HCT116 (cell line): ENCODE data around the gene RBMS1. TPM values are rescaled to one million over a fixed set of nuclear protein-coding genes. Genes with fewer than 3 reads are reported as not detected.

Source experiments
- ATAC-seq: fragments of 200-7000 bp; cut with Tn5 transposase; 2 replicates; pipeline ENCODE4 v1.9.1; 2020; ENCODE audit warnings: mild to moderate bottlenecking, moderate library complexity
- BruUV-seq: library from RNA; stranded (reverse); fragments of 400-500 nt; replicated peaks from 2 replicates; lab custom pipeline; 2021; lab: Mats Ljungman, UMichigan
- CTCF ChIA-PET: fragments of 300-600 bp; sonication (Branson Sonifier 250); formaldehyde crosslinking; loops from one replicate; lab custom pipeline; 2021; ENCODE audit warnings: antibody characterized with exemption; lab: Charles Lee
- POLR2A ChIA-PET: fragments of 300-600, 350-600 bp; sonication (Branson Sonifier 250); formaldehyde crosslinking; loops from one replicate; lab custom pipeline; 2021; ENCODE audit warnings: antibody characterized with exemption; lab: Charles Lee
- RAD21 ChIA-PET, 2 experiments: fragments of 300-600 bp; sonication (Branson Sonifier 250); formaldehyde crosslinking; loops; one replicate each; lab custom pipeline; 2023; ENCODE audit warnings: low total read pairs in 2 of 2; ENCODE audit not compliant: uncharacterized antibody in 2 of 2, unreplicated experiment in 2 of 2, low non-redundant PET in 1 of 2; lab: Charles Lee
- DNase-seq: peaks from one replicate; pipeline ENCODE4 v3.0.0-alpha.2; 2010; ENCODE audit warnings: low read depth, low spot score
- H2AFZ ChIP-seq: fragments of 200-600 bp; shearing (Covaris generic), sonication (generic); 2 replicates; pipeline ENCODE4 v1.6.1; 2017; ENCODE audit warnings: low read depth, mixed run types, mixed read lengths, antibody characterized with exemption, low read length; ENCODE audit not compliant: poor library complexity, severe bottlenecking
- H3K27ac ChIP-seq: 2 replicates; pipeline ENCODE4 v1.5.1; 2012; ENCODE audit warnings: low read depth, low read length
- H3K27me3 ChIP-seq: fragments of 200-600 bp; sonication (generic); 2 replicates; pipeline ENCODE4 v1.6.1; 2016; ENCODE audit warnings: mixed run types, low read length, mixed read lengths; ENCODE audit not compliant: insufficient read depth
- H3K36me3 ChIP-seq, 2 experiments: fragments of 200-500 bp in 1 of 2; fragments of 200-600 bp in 1 of 2; sonication (Bioruptor generic) in 1 of 2; sonication (generic) in 1 of 2; 2 replicates each; pipeline versions ENCODE4 v1.5.1 to v1.6.1; 2014 to 2016; ENCODE audit warnings: low read length in 2 of 2, inconsistent platforms in 1 of 2, mixed read lengths in 1 of 2, mixed run types in 1 of 2; ENCODE audit not compliant: insufficient read depth in 2 of 2, control insufficient read depth in 1 of 2
- H3K4me1 ChIP-seq, 2 experiments: fragments of 200-600 bp in 1 of 2; sonication (generic) in 1 of 2; 2 replicates each; pipeline versions ENCODE4 v1.5.1 to v1.6.1; 2012 to 2017; ENCODE audit warnings: low read length in 2 of 2, inconsistent platforms in 1 of 2, mild to moderate bottlenecking in 1 of 2, mixed read lengths in 1 of 2, mixed run types in 1 of 2, moderate library complexity in 1 of 2; ENCODE audit not compliant: insufficient read depth in 2 of 2, control insufficient read depth in 1 of 2
- H3K4me2 ChIP-seq: fragments of 200-600 bp; sonication (generic); 2 replicates; pipeline ENCODE4 v1.6.1; 2017; ENCODE audit warnings: mixed run types, low read length, mixed read lengths
- H3K4me3 ChIP-seq, 2 experiments: fragments of 200-600 bp in 1 of 2; sonication (generic) in 1 of 2; replicated peaks in 1 of 2; 2 replicates each; pipeline ENCODE4 v1.5.1; 2011 to 2016; ENCODE audit warnings: low read length in 2 of 2, control low read depth in 1 of 2, low read depth in 1 of 2, mild to moderate bottlenecking in 1 of 2, mixed read lengths in 1 of 2, mixed run types in 1 of 2
- H3K79me2 ChIP-seq: fragments of 200-600 bp; sonication (generic); 2 replicates; pipeline ENCODE4 v1.6.1; 2017; ENCODE audit warnings: mild to moderate bottlenecking, mixed run types, low read length, moderate library complexity, mixed read lengths; ENCODE audit not compliant: insufficient read depth
- H3K9ac ChIP-seq: fragments of 200-600 bp; sonication (generic); 2 replicates; pipeline ENCODE4 v1.6.1; 2016; ENCODE audit warnings: low read length, mixed read lengths
- H3K9me2 ChIP-seq: fragments of 200-600 bp; sonication (generic), shearing (Covaris generic); 2 replicates; pipeline ENCODE4 v1.6.1; 2017; ENCODE audit warnings: mixed run types, mild to moderate bottlenecking, moderate library complexity; ENCODE audit not compliant: insufficient read depth
- H3K9me3 ChIP-seq, 2 experiments: fragments of 200-500 bp in 1 of 2; fragments of 200-600 bp in 1 of 2; sonication (Bioruptor generic) in 1 of 2; sonication (generic) in 1 of 2; 2 replicates each; pipeline ENCODE4 v1.6.1; 2014 to 2017; ENCODE audit warnings: low read length in 2 of 2, mixed read lengths in 2 of 2, inconsistent platforms in 1 of 2, low read depth in 1 of 2, mild to moderate bottlenecking in 1 of 2, mixed run types in 1 of 2, moderate library complexity in 1 of 2; ENCODE audit not compliant: control insufficient read depth in 1 of 2, insufficient read depth in 1 of 2
- H4K20me1 ChIP-seq: fragments of 200-600 bp; sonication (generic), shearing (Covaris generic); 2 replicates; pipeline ENCODE4 v1.6.1; 2017; ENCODE audit warnings: mixed run types, mild to moderate bottlenecking, moderate library complexity; ENCODE audit not compliant: insufficient read depth
- CBX3 ChIP-seq: IDR thresholded peaks from 2 replicates; pipeline ENCODE4 v1.6.1; 2012; ENCODE audit warnings: low read depth
- CEBPB ChIP-seq: IDR thresholded peaks from 2 replicates; pipeline ENCODE4 v1.6.1; 2012; ENCODE audit warnings: low read depth
- EZH2 ChIP-seq: fragments of 200-600 bp; sonication (generic); IDR thresholded peaks from 2 replicates; pipeline ENCODE4 v1.6.1; 2017; ENCODE audit warnings: antibody characterized with exemption, mixed run types
- EZH2phosphoT487 ChIP-seq: fragments of 200-600 bp; IDR thresholded peaks from 2 replicates; pipeline ENCODE4 v1.6.1; 2018; ENCODE audit warnings: antibody characterized with exemption, borderline replicate concordance
- POLR2A ChIP-seq: IDR thresholded peaks from 2 replicates; pipeline ENCODE4 v1.7.0; 2011; ENCODE audit warnings: borderline replicate concordance; ENCODE audit not compliant: insufficient read depth, insufficient read length; ENCODE audit errors: extremely low read depth
- POLR2AphosphoS5 ChIP-seq: IDR thresholded peaks from 2 replicates; pipeline ENCODE4 v1.6.1; 2011; ENCODE audit warnings: mild to moderate bottlenecking, low read depth, low read length, moderate library complexity
- SIN3A ChIP-seq: IDR thresholded peaks from 2 replicates; pipeline ENCODE4 v1.6.1; 2012; ENCODE audit warnings: low read depth
- SP1 ChIP-seq: IDR thresholded peaks from 2 replicates; pipeline ENCODE4 v1.6.1; 2012; ENCODE audit warnings: low read depth
- SRF ChIP-seq: IDR thresholded peaks from 2 replicates; pipeline ENCODE4 v1.6.1; 2012; ENCODE audit warnings: low read depth
- TCF7L2 ChIP-seq: IDR thresholded peaks from 2 replicates; pipeline ENCODE4 v1.7.0; 2011; ENCODE audit warnings: borderline replicate concordance, inconsistent platforms; ENCODE audit not compliant: insufficient read depth, insufficient read length; ENCODE audit errors: extremely low read depth
- YY1 ChIP-seq: IDR thresholded peaks from 2 replicates; pipeline ENCODE4 v1.6.1; 2011; ENCODE audit warnings: low read length, low read depth, moderate library complexity, mild to moderate bottlenecking; ENCODE audit not compliant: insufficient replicate concordance; ENCODE audit errors: extremely low read depth
- ZNF274 ChIP-seq: fragments of 200-500 bp; sonication (Bioruptor generic); IDR thresholded peaks from 2 replicates; pipeline ENCODE4 v1.6.1; 2014; ENCODE audit warnings: mild to moderate bottlenecking, low read depth, low read length, inconsistent platforms
- intact Hi-C: fragments of 100-400 bp; cut with micrococcal nuclease; formaldehyde crosslinking; loops from 2 replicates; pipeline ENCODE4 v1.10.0; 2022
- total RNA-seq: library from RNA; stranded (reverse); gene quantifications from one replicate; pipeline ENCODE4 v1.2.1, GENCODE V29; 2021; ENCODE audit not compliant: unreplicated experiment
- TF ChIP-seq, protein P1 (sequence below): IDR thresholded peaks from 2 replicates; pipeline ENCODE4 v1.6.1; 2012
- TF ChIP-seq, protein P2 (sequence below): IDR thresholded peaks from 2 replicates; pipeline ENCODE4 v1.6.1; 2012
- TF ChIP-seq, protein P3 (sequence below), 3 experiments: fragments of 200-600 bp in 1 of 3; sonication (generic) in 1 of 3; IDR thresholded peaks in 2 of 3; conservative IDR thresholded peaks in 1 of 3; 2 replicates each; pipeline ENCODE4 v1.5.1; 2012 to 2017; ENCODE audit warnings: low read depth in 2 of 3, low read length in 2 of 3, antibody characterized with exemption in 1 of 3, borderline replicate concordance in 1 of 3, control low read depth in 1 of 3, mild to moderate bottlenecking in 1 of 3, mixed read lengths in 1 of 3, mixed run types in 1 of 3, moderate library complexity in 1 of 3; ENCODE audit not compliant: insufficient read depth in 1 of 3
- TF ChIP-seq, protein P4 (sequence below): IDR thresholded peaks from 2 replicates; pipeline ENCODE4 v1.6.1; 2011; ENCODE audit warnings: mild to moderate bottlenecking, low read length, moderate library complexity; ENCODE audit not compliant: insufficient replicate concordance; ENCODE audit errors: extremely low read depth

Gene RBMS1
- total RNA-seq, 1 experiment from 2014 or later: 17.6 TPM

DNA sequence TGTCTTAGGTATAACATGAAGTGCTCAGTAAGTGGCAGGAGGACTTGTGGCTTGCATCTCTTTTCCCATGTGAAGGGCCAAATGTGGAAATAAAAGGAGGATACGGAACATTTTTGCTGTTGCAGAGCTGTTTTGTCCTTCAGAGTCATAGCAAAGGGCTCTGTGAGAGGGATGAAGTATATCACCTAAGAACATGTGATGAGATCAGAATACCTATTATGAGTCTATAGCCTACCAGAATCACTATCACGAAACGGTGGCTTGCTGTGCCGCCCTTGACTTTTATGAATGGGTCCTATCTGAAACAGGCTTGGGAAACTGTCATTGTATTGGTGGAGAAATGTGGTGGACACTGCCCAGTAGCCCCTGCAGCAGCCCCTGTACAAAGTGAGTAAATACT is 226.6 kb downstream of the RBMS1 start:
- no peak for DNase-seq
- H3K4me1 ChIP-seq: peaks cover 3 to 27% of the 10 kb centered on the region in 2 experiments; a peak in 3 of 4 replicates
- H3K9ac ChIP-seq: no peak overlapping the region
- ChIA-PET RAD21 (no interaction called here), POLR2A (no interaction called here), CTCF (interaction anchor here (1.0 kb wide), 1 partner anchor 15 kb away, joined by 3 read pairs; no protein-coding TSS in a partner anchor)
- H3K27me3 ChIP-seq: no peaks in the 10 kb centered on the region
- no peak overlapping the region for H3K4me3 ChIP-seq
- H3K79me2 ChIP-seq: no peaks in the 10 kb centered on the region
- H3K9me3 ChIP-seq: no peaks in the 10 kb centered on the region
- intact Hi-C loops: no loop called here
- ATAC-seq: no peak
- no peaks in the 10 kb centered on the region for H4K20me1 ChIP-seq
- H3K36me3 ChIP-seq: no peaks in the 10 kb centered on the region
- TF ChIP-seq POLR2AphosphoS5: no peak
- TF ChIP-seq ZNF274: no peak
- TF ChIP-seq SIN3A: no peak
- no peak for TF ChIP-seq TCF7L2
- no peak for TF ChIP-seq EZH2
- no peak for TF ChIP-seq YY1
- no peak for TF ChIP-seq SRF
- no peak for TF ChIP-seq CEBPB
- no peak for TF ChIP-seq EZH2phosphoT487
- TF ChIP-seq, protein P1, sequence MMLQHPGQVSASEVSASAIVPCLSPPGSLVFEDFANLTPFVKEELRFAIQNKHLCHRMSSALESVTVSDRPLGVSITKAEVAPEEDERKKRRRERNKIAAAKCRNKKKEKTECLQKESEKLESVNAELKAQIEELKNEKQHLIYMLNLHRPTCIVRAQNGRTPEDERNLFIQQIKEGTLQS: no peak
- no peak overlapping the region for H2AFZ ChIP-seq
- no peak overlapping the region for H3K4me2 ChIP-seq
- H3K27ac ChIP-seq: no peak overlapping the region
- no peaks in the 10 kb centered on the region for H3K9me2 ChIP-seq
- BruUV-seq: no TSS peak

DNA sequence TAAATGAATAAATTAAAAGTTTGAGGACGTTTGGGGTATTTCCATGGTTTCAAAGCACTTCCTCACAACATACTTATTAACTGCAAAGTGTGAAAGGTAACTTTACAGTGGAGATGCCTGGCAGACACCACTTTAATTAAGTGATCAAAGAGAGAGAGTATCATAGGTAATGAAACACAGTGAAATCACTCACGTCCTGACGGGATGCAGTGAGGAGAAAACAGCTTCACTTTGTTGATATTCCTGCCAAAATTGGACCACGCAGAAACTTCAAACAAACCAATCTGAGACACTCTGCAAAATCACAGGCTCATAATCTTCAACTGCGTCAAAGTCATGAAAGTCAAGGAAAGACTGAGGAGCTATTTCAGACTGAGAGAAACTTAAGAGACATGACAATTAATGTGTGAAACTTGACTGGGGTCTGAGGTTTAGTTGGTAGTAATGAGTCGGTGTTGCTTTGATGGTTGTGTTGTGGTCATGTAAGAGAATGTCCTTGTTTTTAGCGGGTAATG is 227.5 kb downstream of the RBMS1 start:
- Histone ChIP-seq H3K4me1 (peaks cover 3 to 27% of the 10 kb centered on the region in 2 experiments; a peak in 3 of 4 replicates), H3K79me2 (no peaks in the 10 kb centered on the region), H3K9me2 (no peaks in the 10 kb centered on the region), H3K9me3 (no peaks in the 10 kb centered on the region), H3K4me3 (no peak overlapping the region), H3K9ac (no peak overlapping the region), H3K27ac (no peak overlapping the region), H3K36me3 (no peaks in the 10 kb centered on the region), H3K4me2 (no peak overlapping the region), H2AFZ (no peak overlapping the region), H4K20me1 (no peaks in the 10 kb centered on the region), H3K27me3 (no peaks in the 10 kb centered on the region)
- ATAC-seq (no peak), DNase-seq (no peak)
- intact Hi-C loops: no loop called here
- CTCF ChIA-PET: interaction anchor here (1.3 kb wide), 1 partner anchor 13 kb away, joined by 3 read pairs; no protein-coding TSS in a partner anchor
- RAD21 ChIA-PET: no interaction called here
- POLR2A ChIA-PET: no interaction called here
- BruUV-seq: no TSS peak
- TF ChIP-seq SP1 (no peak), CBX3 (no peak), POLR2AphosphoS5 (no peak), POLR2A (no peak)
- TF ChIP-seq, protein P2, sequence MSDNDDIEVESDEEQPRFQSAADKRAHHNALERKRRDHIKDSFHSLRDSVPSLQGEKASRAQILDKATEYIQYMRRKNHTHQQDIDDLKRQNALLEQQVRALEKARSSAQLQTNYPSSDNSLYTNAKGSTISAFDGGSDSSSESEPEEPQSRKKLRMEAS: no peak
- TF ChIP-seq, protein P3, sequence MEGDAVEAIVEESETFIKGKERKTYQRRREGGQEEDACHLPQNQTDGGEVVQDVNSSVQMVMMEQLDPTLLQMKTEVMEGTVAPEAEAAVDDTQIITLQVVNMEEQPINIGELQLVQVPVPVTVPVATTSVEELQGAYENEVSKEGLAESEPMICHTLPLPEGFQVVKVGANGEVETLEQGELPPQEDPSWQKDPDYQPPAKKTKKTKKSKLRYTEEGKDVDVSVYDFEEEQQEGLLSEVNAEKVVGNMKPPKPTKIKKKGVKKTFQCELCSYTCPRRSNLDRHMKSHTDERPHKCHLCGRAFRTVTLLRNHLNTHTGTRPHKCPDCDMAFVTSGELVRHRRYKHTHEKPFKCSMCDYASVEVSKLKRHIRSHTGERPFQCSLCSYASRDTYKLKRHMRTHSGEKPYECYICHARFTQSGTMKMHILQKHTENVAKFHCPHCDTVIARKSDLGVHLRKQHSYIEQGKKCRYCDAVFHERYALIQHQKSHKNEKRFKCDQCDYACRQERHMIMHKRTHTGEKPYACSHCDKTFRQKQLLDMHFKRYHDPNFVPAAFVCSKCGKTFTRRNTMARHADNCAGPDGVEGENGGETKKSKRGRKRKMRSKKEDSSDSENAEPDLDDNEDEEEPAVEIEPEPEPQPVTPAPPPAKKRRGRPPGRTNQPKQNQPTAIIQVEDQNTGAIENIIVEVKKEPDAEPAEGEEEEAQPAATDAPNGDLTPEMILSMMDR (IDR thresholded peaks at IDR 0.05 in 2 of 3, conservative IDR thresholded peaks at IDR 0.05 in 1 of 3; ENCODE audit: borderline replicate concordance in 1 of 3, insufficient read depth in 1 of 3, low read depth in 2 of 3, low read length in 2 of 3): no peak
- TF ChIP-seq, protein P4, sequence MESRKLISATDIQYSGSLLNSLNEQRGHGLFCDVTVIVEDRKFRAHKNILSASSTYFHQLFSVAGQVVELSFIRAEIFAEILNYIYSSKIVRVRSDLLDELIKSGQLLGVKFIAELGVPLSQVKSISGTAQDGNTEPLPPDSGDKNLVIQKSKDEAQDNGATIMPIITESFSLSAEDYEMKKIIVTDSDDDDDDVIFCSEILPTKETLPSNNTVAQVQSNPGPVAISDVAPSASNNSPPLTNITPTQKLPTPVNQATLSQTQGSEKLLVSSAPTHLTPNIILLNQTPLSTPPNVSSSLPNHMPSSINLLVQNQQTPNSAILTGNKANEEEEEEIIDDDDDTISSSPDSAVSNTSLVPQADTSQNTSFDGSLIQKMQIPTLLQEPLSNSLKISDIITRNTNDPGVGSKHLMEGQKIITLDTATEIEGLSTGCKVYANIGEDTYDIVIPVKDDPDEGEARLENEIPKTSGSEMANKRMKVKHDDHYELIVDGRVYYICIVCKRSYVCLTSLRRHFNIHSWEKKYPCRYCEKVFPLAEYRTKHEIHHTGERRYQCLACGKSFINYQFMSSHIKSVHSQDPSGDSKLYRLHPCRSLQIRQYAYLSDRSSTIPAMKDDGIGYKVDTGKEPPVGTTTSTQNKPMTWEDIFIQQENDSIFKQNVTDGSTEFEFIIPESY: no peak
